Dendritic cell treated with granulocyte-macrophage colony-stimulating factor and Interleukin-4, amounts not matched to agents 40 ng/mL and 50 ng/mL, for 4 days (primary cell): Measurements from ENCODE around the gene NTSR1.

Experiments used
- H3K27ac Mint-ChIP-seq: one replicate; pipeline ENCODE4 v1.8.0; 2022; ENCODE audit warnings: mild to moderate bottlenecking, mixed read lengths
- H3K27me3 Mint-ChIP-seq: one replicate; pipeline ENCODE4 v1.8.0; 2022; ENCODE audit warnings: mild to moderate bottlenecking, mixed read lengths
- H3K36me3 Mint-ChIP-seq: one replicate; pipeline ENCODE4 v1.8.0; 2022; ENCODE audit warnings: low read depth, mixed read lengths
- H3K4me1 Mint-ChIP-seq: one replicate; pipeline ENCODE4 v1.8.0; 2022; ENCODE audit warnings: low read depth, mixed read lengths
- H3K4me3 Mint-ChIP-seq: one replicate; pipeline ENCODE4 v1.8.0; 2022; ENCODE audit warnings: mild to moderate bottlenecking, moderate library complexity, mixed read lengths
- H3K9me3 Mint-ChIP-seq: one replicate; pipeline ENCODE4 v1.8.0; 2022; ENCODE audit warnings: mixed read lengths
- intact Hi-C: fragments of 100-400 bp; cut with micrococcal nuclease; formaldehyde crosslinking; loops from one replicate; pipeline ENCODE4 v1.15.0; 2022

NTSR1 gene

DNA sequence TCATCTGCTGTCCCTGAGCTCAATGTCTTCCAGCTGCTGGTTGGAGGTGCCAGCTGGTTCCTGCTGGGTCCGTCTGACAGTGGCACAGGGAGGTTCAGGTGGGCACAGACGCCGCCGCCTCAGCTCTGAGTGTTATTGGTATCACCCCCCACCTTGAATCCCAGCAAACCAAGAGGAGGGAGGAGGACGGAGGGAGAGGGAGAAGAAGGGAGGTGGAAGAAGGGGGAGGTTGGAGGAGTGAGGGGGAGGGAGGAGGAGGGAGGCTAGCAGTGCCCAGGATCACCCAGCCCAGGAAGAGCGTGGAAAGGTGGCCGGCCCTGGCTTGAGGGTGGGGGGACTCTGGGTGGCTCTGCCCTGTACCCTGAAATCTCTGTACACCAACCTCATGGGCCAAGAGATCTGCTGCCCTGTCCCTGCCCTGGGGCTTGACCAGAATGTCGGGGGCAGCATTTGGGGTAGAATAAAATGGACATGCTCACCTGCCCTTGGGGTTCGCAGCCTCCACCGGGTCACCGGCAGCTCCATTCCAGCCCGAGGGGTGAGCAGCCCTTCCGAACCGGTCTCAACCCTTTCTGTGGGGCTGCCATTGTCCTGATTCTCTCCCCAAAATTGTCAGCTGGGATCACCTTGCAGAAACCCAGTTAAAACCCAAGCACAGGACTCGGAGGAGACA is 17.1 kb downstream of the NTSR1 start:
- no peak overlapping the region for H3K4me3 Mint-ChIP-seq
- no peaks in the 10 kb centered on the region for H3K36me3 Mint-ChIP-seq
- H3K27ac Mint-ChIP-seq, result peak overlapping the region; percentile 7
- peaks cover 23% of the 10 kb centered on the region for H3K27me3 Mint-ChIP-seq
- intact Hi-C loops, result no loop called here
- H3K9me3 Mint-ChIP-seq, result peaks cover 14% of the 10 kb centered on the region
- peaks cover 45% of the 10 kb centered on the region for H3K4me1 Mint-ChIP-seq

DNA sequence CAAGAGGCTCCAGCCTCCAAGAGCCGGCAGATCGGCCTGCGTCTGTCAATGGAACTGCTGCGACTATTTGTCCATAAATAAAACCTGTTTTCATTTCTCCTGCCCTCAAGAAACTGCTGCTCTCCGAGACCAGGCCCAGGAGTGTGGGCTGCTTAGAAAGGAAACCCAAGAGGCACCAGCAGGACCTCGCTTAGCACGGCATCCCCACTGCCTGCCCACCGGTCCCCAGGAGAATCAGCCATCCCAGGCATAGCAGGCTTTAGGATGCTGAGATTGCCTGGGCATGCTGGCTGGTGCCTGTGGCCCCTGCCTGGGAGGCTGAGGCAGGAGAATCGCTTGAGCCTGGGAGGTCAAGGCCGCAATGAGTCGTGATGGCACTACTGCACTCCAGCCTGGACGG is 17.6 kb downstream of the NTSR1 start:
- Mint-ChIP-seq H3K36me3 (no peaks in the 10 kb centered on the region), H3K27ac (no peak overlapping the region), H3K27me3 (peaks cover 23% of the 10 kb centered on the region), H3K9me3 (peaks cover 9% of the 10 kb centered on the region), H3K4me3 (no peak overlapping the region), H3K4me1 (peaks cover 45% of the 10 kb centered on the region)
- intact Hi-C loops, result no loop called here

- peaks cover 45% of the 10 kb centered on the region for H3K4me1 Mint-ChIP-seq
- peaks cover 2% of the 10 kb centered on the region for H3K9me3 Mint-ChIP-seq
- H3K27me3 Mint-ChIP-seq, result peaks cover 23% of the 10 kb centered on the region
- peak overlapping the region; percentile 24 for H3K4me3 Mint-ChIP-seq
- peak overlapping the region; percentile 79 for H3K27ac Mint-ChIP-seq
- intact Hi-C loops, result no loop called here
- no peaks in the 10 kb centered on the region for H3K36me3 Mint-ChIP-seq
Measured at GRCh38 chr20:62726716-62727583, 18.3 kb downstream of the NTSR1 start.

GRCh38 chr20:62727584-62728027 is 19.0 kb downstream of the NTSR1 start:
- no peaks in the 10 kb centered on the region for H3K36me3 Mint-ChIP-seq
- H3K4me3 Mint-ChIP-seq, result peak overlapping the region; percentile 24
- H3K4me1 Mint-ChIP-seq, result peaks cover 50% of the 10 kb centered on the region
- H3K9me3 Mint-ChIP-seq, result no peaks in the 10 kb centered on the region
- H3K27ac Mint-ChIP-seq, result peak overlapping the region; percentile 79
- intact Hi-C loops, result no loop called here
- H3K27me3 Mint-ChIP-seq, result peaks cover 25% of the 10 kb centered on the region

DNA sequence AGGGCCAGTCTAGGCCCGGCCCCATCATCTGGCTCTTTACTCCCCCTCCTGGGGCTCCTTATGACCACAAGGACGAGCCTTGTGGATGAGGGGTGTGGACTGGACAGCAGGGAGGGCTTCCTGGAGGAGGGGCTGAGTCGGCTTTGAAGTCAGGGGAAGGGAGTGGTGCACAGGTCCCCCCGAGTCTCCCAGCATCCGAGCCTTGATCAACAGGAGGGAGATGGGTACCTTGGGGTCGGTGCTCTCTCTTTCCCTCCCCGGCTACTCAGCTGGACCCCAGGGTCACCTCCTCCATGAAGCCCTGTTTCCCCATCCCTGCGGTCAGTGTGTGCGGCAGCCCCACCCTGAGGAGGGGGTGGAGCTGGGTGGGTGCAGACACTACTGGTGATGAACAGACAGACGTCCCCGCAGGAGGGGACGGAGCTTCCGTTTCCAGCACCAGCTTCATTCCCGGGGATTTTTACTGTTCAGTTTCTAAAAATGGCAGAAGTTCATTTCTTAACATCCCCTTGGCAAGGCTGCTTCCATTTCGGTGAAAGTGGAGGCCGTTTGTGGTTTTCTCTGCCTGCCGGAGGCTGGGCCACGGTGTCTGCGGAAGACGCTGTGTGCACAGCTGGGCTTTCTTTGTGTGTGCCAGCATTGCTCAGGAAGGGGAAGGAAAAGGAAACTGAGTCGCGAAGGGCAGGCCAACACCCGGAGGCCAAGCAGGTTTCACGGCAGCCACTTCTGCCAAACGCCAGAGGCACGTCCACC is 19.6 kb downstream of the NTSR1 start:
- intact Hi-C loops, result no loop called here
- H3K4me3 Mint-ChIP-seq, result peak overlapping the region; percentile 69
- H3K27ac Mint-ChIP-seq, result peak overlapping the region; percentile 79
- peaks cover 28% of the 10 kb centered on the region for H3K27me3 Mint-ChIP-seq
- H3K4me1 Mint-ChIP-seq, result peaks cover 56% of the 10 kb centered on the region
- H3K36me3 Mint-ChIP-seq, result no peaks in the 10 kb centered on the region
- no peaks in the 10 kb centered on the region for H3K9me3 Mint-ChIP-seq

DNA sequence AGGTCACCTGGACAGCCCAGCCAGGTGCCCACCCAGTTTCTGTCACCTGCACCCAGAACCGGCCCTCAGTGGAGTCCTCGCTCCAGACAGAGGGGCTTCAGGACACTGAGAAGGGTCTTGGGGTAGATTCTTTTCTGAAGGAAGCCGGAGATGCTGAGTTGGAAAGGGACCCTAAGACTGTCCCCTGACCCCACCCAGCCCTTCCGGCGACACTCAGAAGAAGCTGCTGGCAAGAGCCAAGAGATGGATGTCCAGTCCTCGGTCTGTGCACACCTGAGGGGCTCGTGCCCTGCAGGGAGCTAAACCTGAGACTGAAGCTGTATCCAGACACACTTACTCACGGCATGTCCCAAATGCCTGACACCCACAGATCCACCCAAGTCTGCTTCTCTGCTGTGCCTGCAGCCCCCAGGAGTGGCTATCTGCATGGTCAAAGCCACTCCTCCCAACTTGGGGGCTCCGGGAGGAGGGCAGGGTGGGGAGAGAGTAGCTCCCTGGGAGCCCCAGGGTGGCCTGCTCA is 20.2 kb downstream of the NTSR1 start:
- H3K27ac Mint-ChIP-seq, result peak overlapping the region; percentile 79
- intact Hi-C loops, result no loop called here
- peaks cover 30% of the 10 kb centered on the region for H3K27me3 Mint-ChIP-seq
- H3K36me3 Mint-ChIP-seq, result no peaks in the 10 kb centered on the region
- H3K4me1 Mint-ChIP-seq, result peaks cover 58% of the 10 kb centered on the region
- H3K9me3 Mint-ChIP-seq, result no peaks in the 10 kb centered on the region
- no peak overlapping the region for H3K4me3 Mint-ChIP-seq

- no peak overlapping the region for H3K27ac Mint-ChIP-seq
- peaks cover 62% of the 10 kb centered on the region for H3K4me1 Mint-ChIP-seq
- peaks cover 39% of the 10 kb centered on the region for H3K27me3 Mint-ChIP-seq
Measured at GRCh38 chr20:62730481-62730880, 21.8 kb downstream of the NTSR1 start.

GRCh38 chr20:62732031-62732760 is 23.6 kb downstream of the NTSR1 start:
- Mint-ChIP-seq H3K9me3 (no peaks in the 10 kb centered on the region), H3K4me3 (no peak overlapping the region), H3K4me1 (peaks cover 62% of the 10 kb centered on the region), H3K27me3 (peaks cover 31% of the 10 kb centered on the region), H3K27ac (no peak overlapping the region), H3K36me3 (no peaks in the 10 kb centered on the region)
- intact Hi-C loops, result no loop called here

More at GRCh38 chr20:62730481-62730880, 21.8 kb downstream of the NTSR1 start:
- Mint-ChIP-seq H3K9me3 (no peaks in the 10 kb centered on the region), H3K4me3 (no peak overlapping the region), H3K36me3 (no peaks in the 10 kb centered on the region)
- intact Hi-C loops, result no loop called here

- Mint-ChIP-seq H3K27me3 (peaks cover 26% of the 10 kb centered on the region), H3K4me3 (no peak overlapping the region), H3K9me3 (no peaks in the 10 kb centered on the region), H3K4me1 (peaks cover 56% of the 10 kb centered on the region), H3K27ac (no peak overlapping the region), H3K36me3 (no peaks in the 10 kb centered on the region)
- intact Hi-C loops, result no loop called here
Measured at GRCh38 chr20:62732842-62733525, 24.3 kb downstream of the NTSR1 start.

DNA sequence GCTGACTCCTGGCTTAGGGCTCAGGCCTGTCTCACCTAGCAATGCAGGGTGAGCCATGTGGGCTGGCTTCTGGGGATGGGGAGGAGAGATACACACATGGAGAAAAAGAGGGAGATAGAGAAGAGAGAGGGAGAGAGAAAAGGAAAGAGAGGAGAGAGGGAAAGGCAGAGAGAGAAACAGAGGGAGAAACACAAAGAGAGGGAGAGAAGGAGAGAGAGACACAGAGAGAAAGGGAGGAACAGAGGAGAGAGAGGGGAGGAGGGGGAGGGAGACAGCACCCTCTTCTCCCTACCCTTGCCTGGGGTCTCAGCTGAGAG is 24.8 kb downstream of the NTSR1 start:
- H3K9me3 Mint-ChIP-seq, result no peaks in the 10 kb centered on the region
- intact Hi-C loops, result no loop called here
- H3K4me3 Mint-ChIP-seq, result no peak overlapping the region
- H3K27me3 Mint-ChIP-seq, result peaks cover 26% of the 10 kb centered on the region
- no peak overlapping the region for H3K27ac Mint-ChIP-seq
- H3K36me3 Mint-ChIP-seq, result no peaks in the 10 kb centered on the region
- peaks cover 51% of the 10 kb centered on the region for H3K4me1 Mint-ChIP-seq

DNA sequence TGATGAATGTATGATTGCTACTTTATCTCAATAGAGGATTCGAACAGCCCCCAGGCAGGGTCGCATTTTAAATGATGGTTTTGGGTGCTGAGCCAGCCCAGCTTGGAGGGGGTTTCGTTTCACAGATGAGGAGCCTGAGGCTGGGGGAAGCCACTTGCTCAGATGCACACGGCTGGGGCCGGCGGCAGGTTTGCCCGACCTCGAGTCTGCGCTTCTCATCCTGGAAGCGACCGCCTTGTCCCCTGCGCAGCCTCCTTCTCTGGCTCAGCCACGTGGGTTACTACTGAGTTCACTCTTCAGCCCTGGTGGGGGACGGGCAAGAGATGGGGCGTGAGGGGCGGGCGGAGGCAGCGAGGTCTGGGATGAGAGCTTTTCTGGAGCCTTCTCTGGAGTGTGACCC is 25.3 kb downstream of the NTSR1 start:
- Mint-ChIP-seq H3K27me3 (peaks cover 29% of the 10 kb centered on the region), H3K4me1 (peaks cover 47% of the 10 kb centered on the region), H3K9me3 (no peaks in the 10 kb centered on the region), H3K4me3 (no peak overlapping the region), H3K36me3 (no peaks in the 10 kb centered on the region), H3K27ac (no peak overlapping the region)
- intact Hi-C loops, result no loop called here

DNA sequence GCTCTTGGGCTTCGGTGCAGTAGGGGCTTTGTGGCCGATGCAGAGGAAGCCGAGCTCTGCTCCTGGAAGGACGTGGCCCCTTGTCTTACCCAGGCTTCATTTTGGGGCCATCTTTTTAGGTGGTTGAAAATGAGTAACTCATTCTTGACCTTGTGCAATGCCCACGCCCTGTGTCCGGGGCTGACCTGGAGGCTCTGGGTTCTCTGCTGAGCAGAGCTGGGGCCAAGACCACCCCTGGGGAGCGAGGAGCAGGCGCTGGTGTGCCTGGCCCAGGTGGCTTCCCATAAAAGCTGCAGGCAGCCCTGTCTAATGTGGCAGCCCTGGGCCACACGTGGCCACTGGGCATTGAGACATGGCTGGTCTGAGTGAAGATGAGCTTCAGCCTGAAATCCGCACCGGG is 25.7 kb downstream of the NTSR1 start:
- Mint-ChIP-seq H3K4me1 (peaks cover 43% of the 10 kb centered on the region), H3K9me3 (no peaks in the 10 kb centered on the region), H3K36me3 (no peaks in the 10 kb centered on the region), H3K27me3 (peaks cover 26% of the 10 kb centered on the region), H3K4me3 (no peak overlapping the region), H3K27ac (no peak overlapping the region)
- intact Hi-C loops, result no loop called here

- Mint-ChIP-seq H3K4me3 (no peak overlapping the region), H3K27ac (no peak overlapping the region), H3K4me1 (peaks cover 48% of the 10 kb centered on the region), H3K36me3 (no peaks in the 10 kb centered on the region), H3K27me3 (peaks cover 29% of the 10 kb centered on the region), H3K9me3 (no peaks in the 10 kb centered on the region)
- intact Hi-C loops, result no loop called here
Measured at GRCh38 chr20:62734881-62735280, 26.2 kb downstream of the NTSR1 start.
